ENCODE data around the gene GSK3B. TPM values are rescaled to one million over a fixed set of nuclear protein-coding genes. Genes with fewer than 3 reads are reported as not detected.

GSK3B gene
- polyA plus RNA-seq, 1 donor (not counting 4 experiments of a cell fraction or from before 2014, with no cell fraction given), result 73.3 TPM

GRCh38 chr3:120102674-120103073 lies 8.4 kb upstream of the GSK3B start:
- peak; percentile 88 for FAIRE-seq
- H3K9ac ChIP-seq (ENCODE audit: control insufficient read depth, extremely low read depth, insufficient read depth, low read length), result peak overlapping the region; percentile 50
- H3K27ac ChIP-seq (ENCODE audit: control insufficient read depth, insufficient read depth, low read length), result peak overlapping the region; percentile 53

GRCh38 chr3:120102232-120102631 lies 8.0 kb upstream of the GSK3B start:
- Histone ChIP-seq H3K4me3 (ENCODE audit: control insufficient read depth in 2 of 3, extremely low read depth in 1 of 3, insufficient read depth in 2 of 3, low read depth in 1 of 3, low read length in 3 of 3) (no peak overlapping the region), H2AFZ (ENCODE audit: control insufficient read depth, low read length) (no peak overlapping the region), H3K36me3 (ENCODE audit: control insufficient read depth in 2 of 2, extremely low read depth in 1 of 2, insufficient read depth in 2 of 2, low read length in 2 of 2) (no peaks in the 10 kb centered on the region), H3K27ac (ENCODE audit: control insufficient read depth, insufficient read depth, low read length) (peak overlapping the region; percentile 53), H3K9ac (ENCODE audit: control insufficient read depth, extremely low read depth, insufficient read depth, low read length) (peak overlapping the region; percentile 4), H3K9me1 (ENCODE audit: control insufficient read depth, extremely low read depth, insufficient read depth, low read length) (no peaks in the 10 kb centered on the region), H4K20me1 (ENCODE audit: control insufficient read depth, extremely low read depth, insufficient read depth, low read length) (no peaks in the 10 kb centered on the region), H3K79me2 (ENCODE audit: control insufficient read depth, insufficient read depth, low read length) (peaks cover 23% of the 10 kb centered on the region), H3K4me1 (ENCODE audit: control insufficient read depth, extremely low read depth, insufficient read depth, low read length) (peaks cover 53% of the 10 kb centered on the region), H3K9me3 (ENCODE audit: control insufficient read depth, low read depth, low read length) (no peaks in the 10 kb centered on the region), H3K4me2 (ENCODE audit: control insufficient read depth, extremely low read depth, insufficient read depth, low read depth, low read length) (peak overlapping the region; percentile 87), H3K27me3 (ENCODE audit: control insufficient read depth, extremely low read depth, insufficient read depth, low read length) (no peaks in the 10 kb centered on the region)
- FAIRE-seq, result peak; percentile 29
- dilution Hi-C loops (cut with MboI; ENCODE audit: extremely low pct_ligation_motif_present, low sequenced_read_pairs), result no loop called here
- DNase-seq (ENCODE audit: low read depth, low spot score), result no peak
- no peak for TF ChIP-seq EZH2 (IDR thresholded peaks at IDR 0.05; ENCODE audit: low read length)
- no peak for TF ChIP-seq CTCF (optimal IDR thresholded peaks at IDR 0.05 in 1 of 3, IDR thresholded peaks at IDR 0.05 in 1 of 3, conservative IDR thresholded peaks at IDR 0.05 in 1 of 3; ENCODE audit: extremely low read depth in 1 of 3, insufficient read depth in 2 of 3, low read length in 3 of 3)

More at GRCh38 chr3:120102674-120103073, 8.4 kb upstream of the GSK3B start:
- H3K9me1 ChIP-seq (ENCODE audit: control insufficient read depth, extremely low read depth, insufficient read depth, low read length), result no peaks in the 10 kb centered on the region
- peaks cover 20% of the 10 kb centered on the region for H3K79me2 ChIP-seq (ENCODE audit: control insufficient read depth, insufficient read depth, low read length)
- no peak overlapping the region for H2AFZ ChIP-seq (ENCODE audit: control insufficient read depth, low read length)
- no peak for DNase-seq (ENCODE audit: low read depth, low spot score)
- no peak for TF ChIP-seq EZH2 (IDR thresholded peaks at IDR 0.05; ENCODE audit: low read length)
- TF ChIP-seq CTCF (optimal IDR thresholded peaks at IDR 0.05 in 1 of 3, IDR thresholded peaks at IDR 0.05 in 1 of 3, conservative IDR thresholded peaks at IDR 0.05 in 1 of 3; ENCODE audit: extremely low read depth in 1 of 3, insufficient read depth in 2 of 3, low read length in 3 of 3), result no peak
- H3K4me1 ChIP-seq (ENCODE audit: control insufficient read depth, extremely low read depth, insufficient read depth, low read length), result peaks cover 52% of the 10 kb centered on the region
- H3K4me3 ChIP-seq (ENCODE audit: control insufficient read depth in 2 of 3, extremely low read depth in 1 of 3, insufficient read depth in 2 of 3, low read depth in 1 of 3, low read length in 3 of 3), result peak overlapping the region in 2 of 3 experiments; percentile 3 to 47
- H4K20me1 ChIP-seq (ENCODE audit: control insufficient read depth, extremely low read depth, insufficient read depth, low read length), result no peaks in the 10 kb centered on the region
- no peaks in the 10 kb centered on the region for H3K36me3 ChIP-seq (ENCODE audit: control insufficient read depth in 2 of 2, extremely low read depth in 1 of 2, insufficient read depth in 2 of 2, low read length in 2 of 2)
- dilution Hi-C loops (cut with MboI; ENCODE audit: extremely low pct_ligation_motif_present, low sequenced_read_pairs), result no loop called here
- no peaks in the 10 kb centered on the region for H3K27me3 ChIP-seq (ENCODE audit: control insufficient read depth, extremely low read depth, insufficient read depth, low read length)
- H3K9me3 ChIP-seq (ENCODE audit: control insufficient read depth, low read depth, low read length), result no peaks in the 10 kb centered on the region
- H3K4me2 ChIP-seq (ENCODE audit: control insufficient read depth, extremely low read depth, insufficient read depth, low read depth, low read length), result peak overlapping the region; percentile 87
